Measurements from ENCODE around the gene PSMC6.

Gene PSMC6

GRCh38 chr14:52678591-52678990 is 28.4 kb upstream of the PSMC6 start (continued):
- no peak for TF ChIP-seq CREB5 (CRISPR knock-in tag; IDR thresholded peaks at IDR 0.05; ENCODE audit: low read depth)
- TF ChIP-seq ARNTL (CRISPR knock-in tag; IDR thresholded peaks at IDR 0.05; ENCODE audit: borderline replicate concordance, low read depth), result no peak
- TF ChIP-seq TCF4 (CRISPR knock-in tag; IDR thresholded peaks at IDR 0.05; ENCODE audit: borderline replicate concordance), result no peak
- TF ChIP-seq ESRRG (CRISPR knock-in tag; IDR thresholded peaks at IDR 0.05), result no peak

GRCh38 chr14:52683985-52684520 is 22.9 kb upstream of the PSMC6 start:
- no peak for TF ChIP-seq ZNF8 (CRISPR knock-in tag; IDR thresholded peaks at IDR 0.05)
- no peak for TF ChIP-seq ZNF70 (CRISPR knock-in tag; IDR thresholded peaks at IDR 0.05)
- no peak for TF ChIP-seq CREB5 (CRISPR knock-in tag; IDR thresholded peaks at IDR 0.05; ENCODE audit: low read depth)
- no peak for TF ChIP-seq TCF4 (CRISPR knock-in tag; IDR thresholded peaks at IDR 0.05; ENCODE audit: borderline replicate concordance)
- TF ChIP-seq ZFP30 (CRISPR knock-in tag; IDR thresholded peaks at IDR 0.05), result no peak
- TF ChIP-seq GLIS3 (CRISPR knock-in tag; IDR thresholded peaks at IDR 0.05), result no peak
- no peak for TF ChIP-seq ARNTL (CRISPR knock-in tag; IDR thresholded peaks at IDR 0.05; ENCODE audit: borderline replicate concordance, low read depth)
- TF ChIP-seq CSRNP3 (CRISPR knock-in tag; IDR thresholded peaks at IDR 0.05), result no peak
- no peak for TF ChIP-seq RARB (CRISPR knock-in tag; IDR thresholded peaks at IDR 0.05)
- TF ChIP-seq BACH2 (CRISPR knock-in tag; IDR thresholded peaks at IDR 0.05; ENCODE audit: borderline replicate concordance), result no peak
- no peak for TF ChIP-seq OSR1 (CRISPR knock-in tag; IDR thresholded peaks at IDR 0.05)
- no peak for TF ChIP-seq ZFP3 (CRISPR knock-in tag; IDR thresholded peaks at IDR 0.05)
- no peak for TF ChIP-seq ISL1 (CRISPR knock-in tag; IDR thresholded peaks at IDR 0.05)
- no peak for TF ChIP-seq TOX (CRISPR knock-in tag; IDR thresholded peaks at IDR 0.05; ENCODE audit: borderline replicate concordance)
- no peak for TF ChIP-seq PPARA (CRISPR knock-in tag; IDR thresholded peaks at IDR 0.05; ENCODE audit: borderline replicate concordance)
- no peak for TF ChIP-seq ZC3H10 (CRISPR knock-in tag; IDR thresholded peaks at IDR 0.05)
- TF ChIP-seq SNAI2 (CRISPR knock-in tag; IDR thresholded peaks at IDR 0.05), result no peak
- TF ChIP-seq POU6F1 (CRISPR knock-in tag; IDR thresholded peaks at IDR 0.05; ENCODE audit: borderline replicate concordance, low read depth), result no peak
- ATAC-seq, result no peak

- ATAC-seq, result no peak
Observed at GRCh38 chr14:52686176-52686575, 20.8 kb upstream of the PSMC6 start.

More at GRCh38 chr14:52686176-52686575, 20.8 kb upstream of the PSMC6 start:
- TF ChIP-seq ZFP3 (CRISPR knock-in tag; IDR thresholded peaks at IDR 0.05) (no peak), ZC3H10 (CRISPR knock-in tag; IDR thresholded peaks at IDR 0.05) (no peak), CSDC2 (CRISPR knock-in tag; IDR thresholded peaks at IDR 0.05) (no peak), ZNF70 (CRISPR knock-in tag; IDR thresholded peaks at IDR 0.05) (no peak), TOX (CRISPR knock-in tag; IDR thresholded peaks at IDR 0.05; ENCODE audit: borderline replicate concordance) (no peak), CREB5 (CRISPR knock-in tag; IDR thresholded peaks at IDR 0.05; ENCODE audit: low read depth) (no peak), TSHZ2 (CRISPR knock-in tag; IDR thresholded peaks at IDR 0.05) (no peak), TCF4 (CRISPR knock-in tag; IDR thresholded peaks at IDR 0.05; ENCODE audit: borderline replicate concordance) (no peak)
